Measurements from ENCODE around the gene C3orf20.
A peak's percentile ranks its signal among the peaks of the same experiment; 100 is the strongest.
"Not testable (repeated sequence)": the region's sequence is repeated elsewhere in the genome, so short reads cannot be mapped to it uniquely, and the experiment has no call there.

The C3orf20 gene

DNA sequence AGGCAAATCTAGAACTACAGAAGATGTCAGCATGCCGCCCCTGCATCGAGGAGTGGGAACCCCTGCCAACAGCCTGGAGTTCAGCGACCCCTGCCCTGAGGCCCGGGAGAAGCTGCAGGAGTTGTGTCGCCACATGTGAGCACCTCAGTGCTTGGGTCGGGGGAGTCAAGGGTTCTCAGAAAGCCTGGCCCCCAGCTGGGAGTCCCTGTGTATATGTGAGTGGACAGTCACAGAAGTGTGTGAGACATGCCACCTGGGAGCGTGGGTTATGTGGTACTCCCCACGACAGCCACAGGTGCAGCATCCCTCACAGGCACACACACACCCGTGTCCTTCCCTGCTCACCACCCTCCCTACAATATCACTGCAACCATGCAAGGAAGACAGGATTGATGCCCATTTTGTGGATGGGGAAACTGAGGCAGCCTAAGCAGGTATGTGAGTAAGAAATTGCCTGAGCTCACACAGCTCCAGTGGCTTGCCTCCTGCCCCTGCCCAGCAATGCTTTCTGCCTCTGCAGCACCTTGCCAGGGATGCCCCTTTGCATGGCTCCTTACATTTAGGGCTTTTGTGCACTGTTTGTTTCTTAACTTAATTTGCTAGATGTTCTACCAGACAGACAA is 28.3 kb downstream of the C3orf20 start:
- no peak for DNase-seq

DNA sequence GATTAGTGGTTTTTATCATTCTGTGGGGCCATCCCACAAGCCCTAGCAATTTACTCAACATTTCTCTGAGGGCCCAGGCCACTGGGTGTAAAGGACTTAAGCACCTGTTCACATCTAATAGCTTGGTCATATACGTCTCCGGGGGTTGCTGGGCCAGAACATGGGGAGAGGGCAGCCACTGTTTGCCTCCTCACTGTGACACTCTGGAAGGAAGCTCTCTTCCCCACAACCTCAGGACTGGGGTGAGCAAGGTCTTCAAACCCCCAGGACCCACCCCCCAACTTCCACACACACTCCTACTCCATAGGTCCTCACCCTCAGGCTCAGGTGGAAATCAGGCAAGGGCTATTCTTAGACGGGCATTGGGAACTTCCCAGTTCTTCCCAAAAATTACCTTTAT is 28.9 kb downstream of the C3orf20 start:
- no peak for DNase-seq

DNA sequence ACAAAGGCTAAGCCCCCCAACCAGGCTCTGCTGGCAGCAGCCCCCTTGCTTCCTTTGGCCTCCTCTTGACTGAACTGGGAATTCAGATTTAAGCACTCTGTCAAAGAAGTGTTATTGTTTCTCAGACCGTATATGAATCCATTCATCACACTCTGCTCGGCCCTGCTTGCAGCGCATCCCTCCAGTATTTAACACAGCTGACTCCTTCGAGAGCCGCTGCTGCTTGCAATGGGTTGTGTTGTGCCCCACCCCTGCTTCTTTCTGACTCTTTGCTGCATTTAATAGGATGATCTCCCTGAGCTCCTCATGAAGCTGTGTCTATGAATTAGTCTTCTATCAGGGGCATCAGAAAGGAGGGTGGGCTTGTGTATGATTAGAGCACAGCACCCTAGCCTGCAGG is 31.2 kb downstream of the C3orf20 start:
- no peak for DNase-seq

DNA sequence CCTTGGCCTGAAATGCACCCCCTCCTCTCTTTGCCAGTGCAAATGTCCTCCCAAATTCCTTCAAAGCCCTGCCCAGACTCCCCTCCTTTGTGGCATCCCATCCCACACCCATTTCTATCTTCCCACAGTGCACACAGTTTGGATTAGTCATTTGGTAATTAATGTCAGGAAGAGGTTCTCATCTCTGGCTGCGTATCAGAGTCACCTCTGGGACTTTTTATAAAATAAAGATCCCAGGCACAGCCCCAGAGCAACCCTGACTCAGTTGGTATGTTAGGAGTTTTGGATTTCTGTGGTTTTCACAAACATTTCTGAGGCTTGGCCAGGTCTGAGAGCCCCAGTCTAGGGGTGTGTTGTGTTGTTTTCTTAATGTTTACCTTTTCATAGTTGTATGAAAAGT is 41.6 kb downstream of the C3orf20 start:
- no peak for DNase-seq

DNA sequence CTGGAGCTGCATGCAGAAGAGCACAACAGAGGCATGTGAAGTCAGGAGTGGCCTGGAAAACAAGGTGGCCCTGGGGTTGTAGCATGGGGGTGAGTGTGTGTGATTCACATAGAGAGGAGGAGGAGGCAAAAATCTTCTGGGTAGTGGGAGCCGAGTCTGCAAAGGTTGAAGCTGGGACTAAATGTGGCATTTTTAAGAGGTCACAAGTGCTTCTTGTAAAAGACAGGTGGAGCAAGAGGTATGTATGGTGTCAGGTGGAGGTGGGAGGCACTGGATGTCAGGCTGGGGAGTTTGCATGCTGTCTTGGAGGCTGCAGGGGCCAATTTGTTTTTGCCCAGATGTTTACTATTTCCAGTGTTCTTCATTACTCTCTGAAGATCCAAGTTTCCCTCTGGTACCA is 42.4 kb downstream of the C3orf20 start:
- no peak for DNase-seq

DNA sequence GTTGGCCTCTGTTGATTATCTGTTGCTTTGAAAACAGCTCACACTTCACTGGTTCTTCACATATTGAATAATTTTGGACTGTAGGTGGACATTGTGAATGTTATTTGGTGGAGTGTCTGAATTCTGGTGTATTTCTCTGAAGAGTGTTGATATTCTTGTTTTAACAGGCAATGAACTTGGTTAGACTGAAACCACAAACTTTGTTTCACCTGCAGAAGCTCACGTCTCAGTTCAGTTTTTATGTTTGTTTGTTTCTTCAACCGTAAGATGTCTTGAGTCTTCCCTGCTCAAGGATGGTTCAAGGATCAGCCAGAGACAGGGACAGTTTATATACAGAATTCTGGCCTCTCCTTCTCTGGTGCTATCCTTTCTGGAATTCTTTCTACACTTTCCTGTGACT is 43.6 kb downstream of the C3orf20 start:
- DNase-seq = no peak

DNA sequence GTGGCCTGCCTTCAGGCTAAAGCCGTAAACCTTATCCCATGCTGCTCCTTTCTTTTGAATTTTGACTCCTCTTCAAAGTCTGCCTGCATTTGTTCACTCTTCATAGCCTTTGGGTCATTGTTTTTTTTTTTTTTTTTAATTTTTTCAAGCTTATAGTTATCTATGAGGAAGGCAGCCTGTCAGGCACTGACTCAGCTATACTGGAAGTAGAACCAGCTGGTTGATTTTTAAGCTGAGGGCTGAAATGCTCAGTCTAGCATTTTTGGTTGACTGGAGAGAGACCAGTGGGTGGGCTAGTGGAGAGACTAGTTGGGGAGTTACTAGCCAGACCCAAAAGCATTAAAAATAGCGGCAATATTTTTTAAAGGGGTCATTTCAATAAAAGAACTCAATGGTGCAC is 44.1 kb downstream of the C3orf20 start:
- DNase-seq = no peak

DNA sequence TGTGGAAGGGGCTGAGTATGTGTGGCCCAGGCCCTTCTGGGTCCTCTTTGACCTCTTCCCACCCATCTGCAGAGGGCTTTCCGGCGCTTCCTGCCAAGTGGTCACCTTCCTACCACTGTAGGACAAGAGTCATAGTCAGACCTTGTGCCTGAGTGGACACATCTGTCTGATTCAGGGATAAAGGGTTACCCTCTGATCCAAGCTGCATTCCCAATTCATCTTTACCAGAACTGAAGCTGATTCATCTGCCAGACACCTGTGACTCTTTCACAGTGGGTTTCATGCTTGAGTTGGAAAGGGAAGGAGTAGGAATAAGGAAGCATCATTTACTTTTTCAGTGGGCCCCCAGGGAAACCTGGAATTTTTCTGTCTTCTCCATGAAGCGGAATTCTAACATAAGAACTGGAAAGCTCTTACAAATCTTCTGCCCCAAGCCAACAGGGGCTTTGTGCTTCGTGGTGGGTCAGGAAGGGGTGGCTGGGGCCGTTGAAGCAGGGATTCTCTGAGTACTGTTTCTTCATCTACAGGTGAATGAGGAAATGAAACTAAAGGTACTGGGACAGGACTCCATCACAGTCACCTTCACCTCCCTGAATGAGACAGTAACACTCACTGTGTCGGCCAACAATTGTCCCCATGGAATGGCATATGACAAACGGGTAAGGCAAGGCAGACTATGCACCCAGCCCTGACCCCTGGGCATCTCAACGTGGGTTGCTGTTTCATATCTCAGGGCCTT is 46.4 kb downstream of the C3orf20 start:
- no peak for DNase-seq

DNA sequence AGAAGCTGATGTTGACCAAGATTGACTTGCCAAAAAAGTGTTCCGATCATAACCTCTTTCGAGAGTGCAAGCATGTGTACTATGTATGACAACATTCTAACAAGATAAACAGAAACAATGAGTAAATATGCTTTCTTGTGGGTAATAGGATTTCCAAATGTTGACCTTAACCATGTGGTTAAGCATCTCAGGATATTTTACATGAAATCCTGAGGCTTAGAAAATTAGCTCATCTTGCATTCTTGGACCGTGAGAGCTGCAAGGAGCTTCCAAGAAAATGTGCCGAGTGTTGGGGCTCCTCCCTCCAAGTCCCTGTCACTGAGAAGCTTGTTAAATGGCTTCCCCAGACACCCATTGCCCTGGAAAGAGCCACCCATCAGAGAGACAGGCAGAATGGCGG is 50.1 kb downstream of the C3orf20 start:
- DNase-seq = no peak

DNA sequence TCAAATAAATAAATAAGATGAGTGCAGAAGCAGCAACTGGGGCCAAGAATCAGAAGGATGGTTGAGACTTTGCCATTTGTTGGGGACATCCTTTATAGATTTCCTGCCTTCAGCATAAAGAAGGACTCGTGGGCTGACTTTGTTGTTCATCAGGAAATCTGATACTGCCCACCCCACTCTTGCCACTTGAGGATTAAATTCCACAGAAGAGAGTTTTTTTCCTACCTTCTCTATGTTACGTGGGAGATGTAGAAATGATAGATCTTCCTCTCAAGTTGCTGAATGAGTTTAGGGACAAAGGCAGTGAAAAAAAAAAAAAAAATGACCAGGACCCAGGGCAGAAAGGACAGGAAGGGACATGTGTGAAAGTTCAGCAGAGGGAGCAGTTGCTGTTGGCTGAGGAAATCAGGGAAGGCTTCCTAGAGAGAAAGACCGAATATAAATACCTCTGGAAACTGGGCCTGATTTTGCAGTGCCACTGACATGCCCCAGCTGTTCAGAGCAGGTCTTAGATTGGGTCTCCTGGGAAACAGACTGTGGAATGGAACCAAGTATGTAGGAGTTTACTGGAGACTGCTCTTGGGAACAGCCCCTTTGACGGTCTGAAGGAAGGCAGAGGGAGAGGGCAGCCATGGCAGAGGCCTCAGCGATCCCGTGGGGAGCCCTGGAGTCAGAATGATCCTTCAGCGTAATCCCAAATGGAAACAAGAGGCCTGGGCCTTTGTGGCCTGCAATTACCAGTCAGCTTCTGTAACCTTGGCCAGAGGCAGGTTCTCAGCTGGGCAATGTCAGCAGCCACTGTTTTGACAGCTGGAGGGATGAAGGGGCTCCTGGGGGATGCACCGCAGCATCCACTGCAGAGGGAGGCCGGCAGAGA is 50.9 kb downstream of the C3orf20 start:
- no peak for DNase-seq

DNA sequence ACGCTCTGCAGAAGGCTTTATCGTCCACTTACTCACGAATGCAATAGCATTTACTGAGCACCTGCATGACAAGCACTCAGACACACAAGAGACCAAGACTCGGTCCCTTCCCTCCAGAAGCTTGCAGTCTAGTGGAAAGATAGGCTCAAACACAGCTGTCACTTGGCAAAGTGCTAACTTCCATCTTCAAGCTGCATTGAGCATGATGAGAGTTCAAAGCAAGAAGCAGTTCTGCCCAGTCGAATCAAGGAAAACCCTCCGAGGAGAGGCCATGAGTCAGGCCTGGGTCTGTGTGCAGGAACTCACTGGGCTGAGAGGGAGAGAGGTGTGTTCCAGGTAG is 51.5 kb downstream of the C3orf20 start:
- DNase-seq = no peak

DNA sequence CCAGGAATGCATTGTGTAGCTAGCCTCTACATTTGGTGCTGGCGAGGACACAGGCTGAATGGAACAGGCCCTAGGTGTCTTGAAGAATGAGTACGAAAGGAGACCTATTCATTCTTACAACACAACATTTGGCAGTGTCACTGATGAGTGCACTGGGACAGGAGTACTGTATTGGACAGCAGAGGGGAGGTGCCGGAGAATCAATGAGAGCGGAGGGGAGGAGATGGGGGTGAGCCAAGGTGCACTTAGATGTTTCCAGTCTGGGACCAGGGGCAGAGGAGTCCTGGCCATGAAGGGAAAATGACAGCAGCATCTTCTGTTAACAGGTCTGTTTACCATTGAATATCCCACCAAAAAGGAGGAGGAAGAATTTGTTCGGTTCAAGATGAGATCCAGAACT is 53.2 kb downstream of the C3orf20 start:
- no peak for DNase-seq

DNA sequence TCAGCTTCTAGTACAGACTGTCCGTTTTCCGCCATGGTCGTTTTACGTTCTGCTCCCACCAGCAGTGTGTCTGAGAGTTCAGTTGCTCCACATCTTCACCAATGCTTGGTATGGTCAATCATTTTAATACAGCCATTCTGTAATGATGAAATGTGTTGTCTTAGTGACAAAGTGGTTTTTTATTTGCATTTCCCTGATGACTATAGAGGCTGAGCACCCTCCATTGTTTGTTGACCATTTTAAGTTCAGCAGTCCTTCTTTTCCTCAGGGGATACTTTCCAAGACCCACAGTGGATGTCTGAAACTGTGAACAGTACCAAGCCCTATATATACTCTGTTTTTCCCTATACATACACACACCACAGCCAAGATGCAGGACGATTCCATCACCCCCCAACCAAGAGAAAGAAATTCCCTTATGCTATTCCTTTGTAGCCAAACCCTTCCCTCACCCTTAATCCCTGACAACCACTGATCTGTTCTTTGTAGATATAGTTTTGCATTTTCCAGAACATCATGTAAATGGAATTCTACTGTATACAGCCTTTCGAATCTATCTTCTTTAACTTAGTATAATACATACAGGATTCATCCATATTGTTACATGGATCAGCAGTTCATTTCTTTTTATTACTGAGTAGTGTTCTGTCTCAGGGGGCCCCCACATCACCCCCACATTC is 55.9 kb downstream of the C3orf20 start:
- DNase-seq = no peak

DNA sequence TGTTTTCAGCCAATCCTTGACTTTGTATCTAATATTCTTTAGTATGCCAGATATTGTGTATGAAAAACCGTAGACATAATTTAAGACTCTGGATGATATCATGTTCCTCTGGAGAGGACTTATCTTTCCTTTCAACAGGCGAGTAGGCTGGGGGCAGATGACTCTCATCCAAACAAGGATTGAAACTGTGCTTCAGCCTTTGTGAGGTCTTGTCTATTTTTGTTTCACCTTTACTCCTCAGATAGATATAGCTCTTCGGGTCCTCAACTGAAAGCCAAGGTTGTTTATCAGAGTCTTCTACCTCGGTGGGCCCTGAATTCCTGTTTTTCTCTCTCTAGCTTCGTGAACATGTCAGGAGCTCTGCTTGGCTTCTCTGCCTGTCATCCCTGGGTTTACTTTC is 66.0 kb downstream of the C3orf20 start:
- DNase-seq = no peak

DNA sequence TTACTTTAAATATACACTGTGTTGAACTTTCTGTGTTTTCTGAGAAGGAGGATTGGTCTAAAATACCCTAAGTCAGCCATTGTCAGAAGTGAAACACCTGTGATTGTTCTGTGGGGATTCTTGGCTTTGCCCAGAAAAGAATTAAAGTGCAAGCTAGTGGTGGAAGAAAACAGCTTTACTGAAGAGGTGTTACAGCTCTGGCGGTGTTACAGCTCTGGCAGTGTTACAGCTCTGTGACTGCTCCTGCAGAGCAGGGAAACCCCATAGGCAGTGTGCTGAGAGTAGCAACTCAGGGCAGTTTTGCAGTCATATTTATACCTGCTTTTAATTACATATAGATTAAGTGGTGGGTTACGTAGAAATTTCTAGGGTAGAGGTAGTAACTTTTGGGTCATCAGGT is 66.6 kb downstream of the C3orf20 start:
- DNase-seq = no peak

DNA sequence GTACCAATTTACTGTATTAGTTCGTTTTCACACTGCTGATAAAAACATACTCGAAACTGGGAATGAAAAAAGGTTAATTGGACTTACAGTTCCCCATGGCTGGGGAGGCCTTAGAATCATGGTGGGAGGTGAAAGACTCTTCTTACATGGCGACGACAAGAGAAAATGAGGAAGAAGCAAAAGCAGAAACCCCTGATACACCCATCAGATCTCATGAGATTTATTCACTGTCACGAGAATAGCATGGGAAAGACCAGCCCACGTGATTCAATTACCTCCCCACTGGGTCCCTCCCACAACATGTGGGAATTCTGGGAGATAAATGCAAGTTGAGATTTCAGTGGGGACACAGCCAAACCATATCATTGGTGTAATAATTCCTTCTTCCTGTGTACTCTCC is 69.6 kb downstream of the C3orf20 start:
- DNase-seq = no peak

DNA sequence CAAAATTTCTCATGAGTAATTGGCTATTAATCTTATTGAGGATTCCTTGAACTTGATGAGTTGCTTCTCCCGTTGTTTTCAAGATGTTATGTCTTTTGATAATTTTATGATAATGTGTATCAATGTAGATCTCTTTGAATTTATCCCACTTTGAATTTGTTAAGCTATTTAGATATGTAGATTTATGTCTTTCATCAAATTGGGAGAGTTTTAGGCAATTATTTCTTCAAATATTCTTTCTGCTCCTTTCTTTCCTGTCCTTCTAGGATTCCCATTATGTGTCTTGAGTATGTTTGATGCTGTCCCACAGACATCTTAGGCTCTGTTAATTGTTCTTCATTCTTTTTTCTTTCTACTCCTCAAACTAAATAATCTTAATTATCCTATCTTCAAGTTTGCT is 75.7 kb downstream of the C3orf20 start:
- DNase-seq = no peak

DNA sequence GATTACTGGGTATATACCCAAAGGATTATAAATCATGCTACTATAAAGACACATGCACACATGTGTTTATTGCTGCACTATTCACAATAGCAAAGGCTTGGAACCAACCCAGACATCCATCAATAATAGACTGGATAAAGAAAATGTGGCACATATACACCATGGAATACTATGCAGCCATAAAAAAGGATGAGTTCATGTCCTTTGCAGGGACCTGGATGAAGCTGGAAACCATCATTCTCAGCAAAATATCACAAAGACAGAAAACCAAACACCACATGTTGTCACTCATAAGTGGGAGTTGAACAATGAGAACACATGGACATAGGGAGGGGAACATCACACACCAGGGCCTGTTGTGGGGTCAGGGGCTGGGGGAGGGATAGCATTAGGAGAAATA is 78.0 kb downstream of the C3orf20 start:
- DNase-seq = not testable (repeated sequence)

DNA sequence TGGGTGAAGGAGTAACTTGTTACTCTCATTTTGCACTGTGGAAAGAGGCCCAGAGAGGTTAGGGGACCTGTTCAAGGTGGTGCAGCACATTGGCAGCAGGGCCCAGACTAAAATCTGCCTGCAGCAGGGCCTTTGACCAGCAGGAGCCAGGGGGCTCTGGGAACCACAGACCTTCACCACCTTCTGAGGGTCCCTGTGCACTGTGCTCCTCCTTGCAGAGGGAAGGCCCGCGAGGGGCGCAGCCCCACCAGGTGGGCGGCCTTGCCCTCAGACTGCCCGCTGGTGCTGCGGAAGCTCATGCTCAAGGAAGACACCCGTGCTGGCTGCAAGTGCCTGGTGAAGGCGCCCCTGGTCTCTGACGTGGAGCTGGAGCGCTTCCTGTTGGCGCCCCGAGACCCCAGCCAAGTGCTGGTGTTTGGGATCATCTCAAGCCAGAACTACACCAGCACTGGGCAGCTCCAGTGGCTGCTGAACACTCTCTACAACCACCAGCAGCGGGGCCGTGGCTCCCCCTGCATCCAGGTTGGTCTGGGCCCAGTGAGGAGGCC is 82.3 kb downstream of the C3orf20 start:
- no peak for DNase-seq

DNA sequence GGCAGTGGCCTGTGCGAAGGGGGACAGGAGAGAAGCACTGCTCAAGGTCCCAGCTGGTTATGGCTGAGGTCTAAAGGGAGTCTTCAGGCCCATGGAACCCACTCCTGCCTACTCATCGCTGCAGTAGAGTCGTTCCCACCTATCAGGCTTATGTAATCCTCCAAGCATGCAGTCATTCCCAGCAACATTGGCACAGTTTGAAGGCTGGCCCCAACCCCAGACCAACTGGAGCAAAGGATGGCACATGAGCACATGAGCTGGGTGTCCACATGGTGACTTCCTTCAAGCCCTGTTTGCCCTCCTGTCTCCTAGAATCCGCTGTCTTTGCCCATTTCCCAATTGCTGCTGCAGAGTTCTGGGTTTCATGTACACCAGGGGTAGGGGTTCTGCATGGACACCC is 83.4 kb downstream of the C3orf20 start:
- no peak for DNase-seq

DNA sequence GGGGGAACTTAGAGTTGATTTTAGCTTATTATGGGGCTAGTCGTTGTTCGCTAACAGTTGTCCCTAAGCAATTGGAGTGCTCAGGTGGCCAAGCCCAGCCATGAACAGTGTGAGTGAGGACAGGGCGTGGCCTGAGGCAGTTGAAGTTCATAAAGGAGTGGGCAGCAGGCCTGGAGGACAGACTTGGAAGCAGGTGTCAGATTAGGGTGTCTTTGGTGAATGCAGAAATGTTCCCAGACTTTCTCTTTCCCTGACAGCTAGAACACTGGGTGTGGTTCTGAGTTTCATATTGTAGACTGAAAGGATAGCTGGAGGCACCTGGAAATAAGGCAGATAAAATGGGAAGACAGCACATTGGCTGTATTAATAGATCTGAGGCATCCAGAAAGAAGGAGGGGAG is 84.0 kb downstream of the C3orf20 start:
- DNase-seq = no peak

DNA sequence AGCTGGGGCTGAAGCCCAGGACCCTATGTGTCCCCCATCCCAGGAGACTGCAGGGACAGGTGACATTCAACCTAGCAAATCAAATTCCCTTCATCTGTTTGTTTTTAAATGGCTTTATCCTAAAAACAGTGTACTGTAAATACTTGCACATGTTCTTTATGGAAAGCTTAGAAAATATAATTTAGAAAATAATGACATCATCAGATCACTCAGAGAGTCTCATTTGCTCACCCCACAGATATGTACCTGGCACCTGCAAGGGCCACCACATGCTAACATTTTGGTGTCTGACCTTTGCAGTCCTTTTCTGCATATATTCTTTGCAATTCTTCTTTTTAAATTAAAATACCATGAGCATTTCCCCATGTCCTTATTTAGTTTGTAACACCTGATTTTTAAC is 85.2 kb downstream of the C3orf20 start:
- DNase-seq = no peak

DNA sequence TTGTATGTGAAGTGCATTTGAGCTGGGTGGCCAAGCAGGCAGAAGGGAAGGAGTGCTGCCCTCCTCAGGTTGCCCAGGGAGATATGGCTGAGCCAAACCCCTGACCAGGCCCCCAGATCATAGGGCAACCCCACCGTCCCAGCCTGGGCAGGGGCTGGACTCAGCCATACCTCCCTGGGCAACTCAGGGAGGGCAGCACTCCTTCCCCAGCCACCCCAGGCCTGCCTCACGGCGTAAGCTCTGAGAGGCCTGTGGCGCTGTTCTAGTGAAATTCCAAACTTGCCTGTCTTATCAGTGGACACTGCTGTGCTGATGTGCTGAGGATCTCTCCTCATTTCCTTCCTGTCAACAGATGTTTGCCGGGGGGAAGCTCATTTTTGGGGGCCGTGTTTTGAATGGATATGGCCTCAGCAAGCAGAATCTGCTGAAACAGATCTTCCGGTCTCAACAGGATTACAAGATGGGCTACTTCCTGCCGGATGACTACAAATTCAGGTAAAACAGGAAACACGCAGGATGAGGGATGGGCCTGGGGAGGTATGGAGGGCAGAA is 86.3 kb downstream of the C3orf20 start:
- peak; percentile 49 for DNase-seq

Data from hematopoietic multipotent progenitor cell treated with erythropoietin and hydrocortisone succinate and interleukin-3 and kit ligand, for 8 days (in vitro differentiated cells).